HFFc6 (cell line): ENCODE data around the gene ASB2. TPM values are rescaled to one million over a fixed set of nuclear protein-coding genes. Genes with fewer than 3 reads are reported as not detected.

Experiments used
- DNase-seq: peaks from one replicate; pipeline ENCODE4 v3.0.0-alpha.2; 2018
- H3K27ac Mint-ChIP-seq: 2 replicates; pipeline ENCODE4 v1.8.0; 2020; ENCODE audit warnings: mild to moderate bottlenecking, mixed read lengths
- H3K27me3 Mint-ChIP-seq: 2 replicates; pipeline ENCODE4 v1.8.0; 2021; ENCODE audit warnings: mild to moderate bottlenecking, moderate library complexity, mixed read lengths; ENCODE audit not compliant: insufficient read depth
- H3K36me3 Mint-ChIP-seq: 2 replicates; pipeline ENCODE4 v1.8.0; 2021; ENCODE audit warnings: low read depth, mixed read lengths
- H3K4me1 Mint-ChIP-seq: 2 replicates; pipeline ENCODE4 v1.8.0; 2020; ENCODE audit warnings: low read depth, mixed read lengths
- H3K4me3 Mint-ChIP-seq: 2 replicates; pipeline ENCODE4 v1.8.0; 2020; ENCODE audit warnings: mild to moderate bottlenecking, moderate library complexity, mixed read lengths
- H3K9me3 Mint-ChIP-seq: 2 replicates; pipeline ENCODE4 v1.8.0; 2020; ENCODE audit warnings: mild to moderate bottlenecking, mixed read lengths
- total RNA-seq, 6 experiments: library from RNA; stranded (reverse); fragmentation: NEBNext Ultra II Directional; extraction: Animal tissue kit (Norgen Biotek cat#: 25700); gene quantifications; 2 replicates in 1 of 6; 3 replicates in 5 of 6; pipeline ENCODE4 v1.2.3, GENCODE V29; 2021
- TF ChIP-seq, protein P1 (sequence below): fragments of 200-600 bp; sonication (generic); IDR thresholded peaks from 2 replicates; pipeline ENCODE4 v1.5.0; 2021; ENCODE audit warnings: antibody characterized with exemption, mild to moderate bottlenecking

The ASB2 gene
- total RNA-seq, 6 experiments from 2014 or later: not detected

DNA sequence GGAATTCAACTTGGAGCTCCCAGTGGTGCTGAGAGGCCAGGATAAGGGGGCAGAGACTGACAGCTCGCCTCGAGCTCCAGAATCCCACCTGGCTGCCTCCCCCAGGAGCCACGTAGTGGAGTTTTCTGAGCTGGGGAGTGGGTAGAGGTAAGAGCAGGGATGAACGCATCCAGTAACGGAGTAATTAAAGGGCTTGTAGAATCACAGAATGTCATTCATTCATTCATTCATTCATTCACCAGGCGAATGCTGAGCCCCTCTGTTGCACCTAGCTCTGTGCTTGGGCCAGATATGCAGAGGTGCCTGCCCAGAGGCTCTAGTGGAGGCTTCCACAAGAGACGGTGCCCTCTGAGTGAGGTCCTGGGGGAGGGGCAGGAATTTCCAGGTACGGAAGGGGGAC, 41.2 kb downstream of the ASB2 start:
- no peak for DNase-seq
- TF ChIP-seq, protein P1, sequence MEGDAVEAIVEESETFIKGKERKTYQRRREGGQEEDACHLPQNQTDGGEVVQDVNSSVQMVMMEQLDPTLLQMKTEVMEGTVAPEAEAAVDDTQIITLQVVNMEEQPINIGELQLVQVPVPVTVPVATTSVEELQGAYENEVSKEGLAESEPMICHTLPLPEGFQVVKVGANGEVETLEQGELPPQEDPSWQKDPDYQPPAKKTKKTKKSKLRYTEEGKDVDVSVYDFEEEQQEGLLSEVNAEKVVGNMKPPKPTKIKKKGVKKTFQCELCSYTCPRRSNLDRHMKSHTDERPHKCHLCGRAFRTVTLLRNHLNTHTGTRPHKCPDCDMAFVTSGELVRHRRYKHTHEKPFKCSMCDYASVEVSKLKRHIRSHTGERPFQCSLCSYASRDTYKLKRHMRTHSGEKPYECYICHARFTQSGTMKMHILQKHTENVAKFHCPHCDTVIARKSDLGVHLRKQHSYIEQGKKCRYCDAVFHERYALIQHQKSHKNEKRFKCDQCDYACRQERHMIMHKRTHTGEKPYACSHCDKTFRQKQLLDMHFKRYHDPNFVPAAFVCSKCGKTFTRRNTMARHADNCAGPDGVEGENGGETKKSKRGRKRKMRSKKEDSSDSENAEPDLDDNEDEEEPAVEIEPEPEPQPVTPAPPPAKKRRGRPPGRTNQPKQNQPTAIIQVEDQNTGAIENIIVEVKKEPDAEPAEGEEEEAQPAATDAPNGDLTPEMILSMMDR: no peak
- Mint-ChIP-seq H3K4me3 (no peak overlapping the region), H3K27ac (no peak overlapping the region), H3K27me3 (peaks cover 40% of the 10 kb centered on the region), H3K9me3 (no peaks in the 10 kb centered on the region), H3K4me1 (no peaks in the 10 kb centered on the region), H3K36me3 (no peaks in the 10 kb centered on the region)

DNA sequence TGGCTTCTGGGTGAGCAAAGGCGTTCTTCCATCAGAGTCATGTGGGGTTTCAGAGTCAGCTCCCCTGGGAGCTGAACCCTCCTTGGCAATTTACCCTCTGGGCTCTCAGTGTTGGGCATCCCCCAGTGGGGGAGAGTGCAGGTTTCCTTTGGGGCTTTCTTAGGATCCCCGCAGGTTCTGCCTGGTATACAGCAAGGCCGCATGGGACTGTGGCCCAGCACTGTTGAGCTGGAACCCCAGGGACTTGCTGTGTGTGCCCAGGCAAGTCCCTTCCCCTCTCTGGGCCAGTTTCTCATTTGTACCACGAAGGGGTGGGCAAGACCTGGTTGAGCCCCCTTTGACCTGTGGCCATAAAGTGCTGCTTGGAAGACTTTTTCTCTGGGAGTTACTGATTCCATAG, 43.7 kb downstream of the ASB2 start:
- Mint-ChIP-seq H3K36me3 (no peaks in the 10 kb centered on the region), H3K9me3 (no peaks in the 10 kb centered on the region), H3K4me1 (no peaks in the 10 kb centered on the region), H3K27ac (no peak overlapping the region), H3K27me3 (peaks cover 38% of the 10 kb centered on the region), H3K4me3 (no peak overlapping the region)
- DNase-seq: no peak
- TF ChIP-seq, protein P1: no peak

DNA sequence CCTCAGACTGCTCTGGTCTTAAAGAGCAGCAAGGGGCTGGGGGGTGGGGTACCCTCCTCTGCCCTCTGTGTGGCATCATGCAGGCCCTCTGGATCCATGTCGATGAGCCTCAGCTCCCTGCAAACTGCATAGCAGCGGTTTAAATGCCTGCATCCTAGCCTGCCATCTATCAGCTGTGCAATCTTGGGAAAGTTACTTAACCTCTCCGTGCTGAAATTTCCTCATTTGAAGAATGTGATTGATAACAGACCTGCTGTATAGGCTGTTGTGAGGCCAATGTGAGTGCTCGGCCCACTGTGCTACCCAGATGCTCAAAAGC, 45.4 kb downstream of the ASB2 start:
- Mint-ChIP-seq H3K4me1 (no peaks in the 10 kb centered on the region), H3K4me3 (no peak overlapping the region), H3K9me3 (no peaks in the 10 kb centered on the region), H3K27me3 (peaks cover 35% of the 10 kb centered on the region), H3K36me3 (no peaks in the 10 kb centered on the region), H3K27ac (no peak overlapping the region)
- DNase-seq: no peak
- TF ChIP-seq, protein P1: no peak

DNA sequence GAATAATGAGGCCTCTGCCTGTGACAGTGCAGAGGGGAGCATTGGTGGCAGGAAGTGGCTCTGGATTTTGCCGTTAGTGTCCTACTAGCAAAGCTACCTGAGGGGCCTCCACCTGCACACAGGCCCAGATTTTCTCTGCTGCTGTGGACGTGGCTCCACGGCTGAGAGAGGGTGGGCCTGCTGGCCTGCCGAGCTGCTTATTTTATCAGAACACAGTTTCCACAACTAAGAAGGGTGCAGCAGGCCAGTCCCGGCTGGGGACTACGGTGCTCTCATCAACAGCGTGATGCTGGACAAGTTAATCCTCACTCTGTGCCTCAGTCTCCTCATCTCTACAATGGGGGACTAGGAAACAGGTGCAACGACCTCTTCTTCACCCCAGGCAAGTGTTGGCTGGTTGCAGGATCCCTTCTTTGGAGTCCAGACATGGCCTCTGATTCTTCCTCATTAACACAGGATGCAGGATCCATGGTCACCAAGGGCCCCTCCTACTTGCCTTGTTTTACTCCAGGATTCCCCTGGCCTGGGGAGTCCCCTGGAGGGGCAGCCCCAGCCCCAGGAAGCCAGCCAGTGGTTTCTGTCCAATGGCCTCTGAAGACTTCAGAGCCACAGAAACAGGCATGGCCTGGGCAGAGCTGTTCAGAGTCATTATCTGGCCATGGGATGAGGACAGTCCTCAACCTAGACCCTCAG, 45.9 kb downstream of the ASB2 start:
- Mint-ChIP-seq H3K4me3 (no peak overlapping the region), H3K4me1 (no peaks in the 10 kb centered on the region), H3K27me3 (peaks cover 36% of the 10 kb centered on the region), H3K36me3 (no peaks in the 10 kb centered on the region), H3K27ac (no peak overlapping the region), H3K9me3 (no peaks in the 10 kb centered on the region)
- TF ChIP-seq, protein P1: no peak
- DNase-seq: no peak

DNA sequence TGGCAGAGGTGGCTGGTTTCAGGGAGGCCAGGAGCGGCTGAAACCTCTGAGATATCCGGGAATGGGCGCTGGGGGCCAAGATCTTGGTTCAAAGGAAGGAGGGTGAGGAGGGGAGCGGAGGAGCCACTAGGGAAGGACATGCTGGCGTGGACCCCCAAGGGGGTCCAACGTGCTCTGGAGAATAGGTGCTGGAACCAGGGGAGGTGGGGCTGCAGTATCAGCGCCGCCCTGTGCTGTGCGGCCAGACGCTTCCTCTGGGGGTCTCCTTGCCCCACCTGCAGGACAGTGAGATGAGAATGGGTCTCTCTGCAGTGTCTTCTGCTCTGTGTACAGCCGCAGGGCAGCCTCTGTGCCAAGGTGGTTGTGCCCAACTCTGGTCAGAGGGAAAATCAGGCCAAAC, 46.7 kb downstream of the ASB2 start:
- no peak for DNase-seq
- Mint-ChIP-seq H3K36me3 (no peaks in the 10 kb centered on the region), H3K4me3 (no peak overlapping the region), H3K27me3 (peaks cover 34% of the 10 kb centered on the region), H3K27ac (no peak overlapping the region), H3K4me1 (no peaks in the 10 kb centered on the region), H3K9me3 (no peaks in the 10 kb centered on the region)
- TF ChIP-seq, protein P1: no peak
